ENCODE measurements around the gene IP6K2.

Gene IP6K2

GRCh38 chr3:48685293-48685602, 31.8 kb downstream of the IP6K2 start:
- peak overlapping the region; percentile 85 for H3K27ac ChIP-seq
- no peak for DNase-seq (ENCODE audit: low spot score)
- TF ChIP-seq CTCF (conservative IDR thresholded peaks at IDR 0.05; ENCODE audit: low read depth), result no peak
- ChIA-PET CTCF (interaction anchor here (1.0 to 1.2 kb wide), 3 partner anchors 15 to 57 kb away, joined by 4 to 5 read pairs (median 5); no protein-coding TSS in a partner anchor), POLR2A (ENCODE audit: low non-redundant PET) (interaction anchor here (0.6 kb wide), 1 partner anchor 29 kb away, joined by 3 read pairs; no protein-coding TSS in a partner anchor)

- POLR2A ChIA-PET (ENCODE audit: low non-redundant PET), result no interaction called here
- TF ChIP-seq CTCF (conservative IDR thresholded peaks at IDR 0.05; ENCODE audit: low read depth), result no peak
- CTCF ChIA-PET, result interaction anchor here (0.7 to 1.2 kb wide), 3 partner anchors 14 to 220 kb away, joined by 4 to 5 read pairs (median 4); no protein-coding TSS in a partner anchor
- no peak for DNase-seq (ENCODE audit: low spot score)
- peak overlapping the region; percentile 85 for H3K27ac ChIP-seq
Observed at GRCh38 chr3:48684480-48685143, 32.4 kb downstream of the IP6K2 start.

- POLR2A ChIA-PET (ENCODE audit: low non-redundant PET), result no interaction called here
- no peak for DNase-seq (ENCODE audit: low spot score)
- CTCF ChIA-PET, result interaction anchor here (1.2 kb wide), 1 partner anchor 14 kb away, joined by 5 read pairs; no protein-coding TSS in a partner anchor
Observed at GRCh38 chr3:48684054-48684349, 33.0 kb downstream of the IP6K2 start.

GRCh38 chr3:48682786-48683185, 34.2 kb downstream of the IP6K2 start:
- ChIA-PET CTCF (interaction anchor here (0.6 kb wide), 1 partner anchor 184 kb away, joined by 4 read pairs; no protein-coding TSS in a partner anchor), POLR2A (ENCODE audit: low non-redundant PET) (no interaction called here)
- no peak for TF ChIP-seq CTCF (conservative IDR thresholded peaks at IDR 0.05; ENCODE audit: low read depth)
- DNase-seq (ENCODE audit: low spot score), result no peak
- H3K27ac ChIP-seq, result peak overlapping the region; percentile 85

More at GRCh38 chr3:48684054-48684349, 33.0 kb downstream of the IP6K2 start:
- no peak for TF ChIP-seq CTCF (conservative IDR thresholded peaks at IDR 0.05; ENCODE audit: low read depth)
- H3K27ac ChIP-seq, result peak overlapping the region; percentile 85

GRCh38 chr3:48681974-48682610, 34.9 kb downstream of the IP6K2 start:
- CTCF ChIA-PET, result no interaction called here
- H3K27ac ChIP-seq, result peak overlapping the region; percentile 85; the same call in 1 of the 2 replicates
- TF ChIP-seq CTCF (conservative IDR thresholded peaks at IDR 0.05; ENCODE audit: low read depth), result no peak
- no peak for DNase-seq (ENCODE audit: low spot score)
- POLR2A ChIA-PET (ENCODE audit: low non-redundant PET), result no interaction called here

- POLR2A ChIA-PET (ENCODE audit: low non-redundant PET), result no interaction called here
- CTCF ChIA-PET, result no interaction called here
- no peak for TF ChIP-seq CTCF (conservative IDR thresholded peaks at IDR 0.05; ENCODE audit: low read depth)
- DNase-seq (ENCODE audit: low spot score), result no peak
- peak overlapping the region; percentile 10 for H3K27ac ChIP-seq
Observed at GRCh38 chr3:48681541-48681880, 35.5 kb downstream of the IP6K2 start.
